Left lung (tissue), 10 donors: ENCODE data around the gene SPTY2D1. TPM values are rescaled to one million over a fixed set of nuclear protein-coding genes. Genes with fewer than 3 reads are reported as not detected.

ENCODE experiments used
- ATAC-seq: fragments of 200-7000 bp; cut with Tn5 transposase; one replicate; pipeline ENCODE4 v1.9.1; 2020; ENCODE audit warnings: moderate library complexity
- DNase-seq, 4 donors: peaks; one replicate each; pipeline ENCODE4 v3.0.0-alpha.2; 2013 to 2020
- H3K27ac ChIP-seq, 2 donors: fragments of 200-600 bp; sonication (generic) in 1 of 2; one replicate each; pipeline versions ENCODE4 v1.5.0 to v1.8.0; 2020 to 2021
- H3K27me3 ChIP-seq, 2 donors: fragments of 200-600 bp; sonication (generic) in 1 of 2; one replicate each; pipeline versions ENCODE4 v1.5.0 to v1.8.0; 2020 to 2021
- H3K36me3 ChIP-seq, 2 donors: fragments of 200-600 bp; sonication (generic) in 1 of 2; one replicate each; pipeline versions ENCODE4 v1.5.0 to v1.8.0; 2020 to 2021
- H3K4me1 ChIP-seq, 2 donors: fragments of 200-600 bp; one replicate each; pipeline ENCODE4 v1.8.0; 2021
- H3K4me3 ChIP-seq, 2 donors: fragments of 200-600 bp; sonication (generic) in 1 of 2; one replicate each; pipeline versions ENCODE4 v1.5.0 to v1.8.0; 2020 to 2021; ENCODE audit warnings: mild to moderate bottlenecking in 1 of 2
- H3K9me3 ChIP-seq, 2 donors: fragments of 200-600 bp; sonication (generic) in 1 of 2; one replicate each; pipeline versions ENCODE4 v1.5.0 to v1.8.0; 2020 to 2021
- CTCF ChIP-seq, 2 donors: fragments of 200-600 bp; sonication (generic) in 1 of 2; IDR thresholded peaks; one replicate each; pipeline versions ENCODE4 v1.5.0 to v1.8.0; 2021; ENCODE audit warnings: antibody characterized with exemption in 2 of 2
- intact Hi-C, 2 donors: fragments of 100-400 bp; cut with DNase I; formaldehyde crosslinking; loops; one replicate each; pipeline versions ENCODE4 v1.11.2 to v1.14.2; 2022
- polyA plus RNA-seq, 6 donors: library from polyadenylated mRNA; unstranded; fragments of 120-200 nt; gene quantifications; one replicate each; pipeline ENCODE4 v1.2.1, GENCODE V29; 2013; ENCODE audit not compliant: insufficient read length in 6 of 6
- total RNA-seq, 2 donors: library from RNA; stranded (reverse); fragmentation: NEBNext Ultra II Directional; extraction: Animal tissue kit (Norgen Biotek cat#: 25700); gene quantifications; one replicate each; pipeline ENCODE4 v1.2.1, GENCODE V29; 2021
- donor health status: DM: no; HTN: yes; CAD: no.
- donor health status: DM: no; HTN: no; CAD: no.

The SPTY2D1 gene
- total and polyA plus RNA-seq, 8 donors = 18.0 to 26.6 (median 21.6) TPM

- TF ChIP-seq CTCF (IDR thresholded peaks at IDR 0.05) = no peak
- H3K4me1 ChIP-seq = peaks cover 12 to 20% of the 10 kb centered on the region in 2 donors
- intact Hi-C loops = no loop called here
- peaks cover 0 to 4% of the 10 kb centered on the region in 2 donors for H3K27me3 ChIP-seq
- H3K9me3 ChIP-seq = no peaks in the 10 kb centered on the region
- peak overlapping the region; percentile 61 to 79 for H3K4me3 ChIP-seq
- no peaks in the 10 kb centered on the region for H3K36me3 ChIP-seq
- DNase-seq (no peak), ATAC-seq (no peak)
- H3K27ac ChIP-seq = no peak overlapping the region
Measured at GRCh38 chr11:18632841-18633240, 1.3 kb downstream of the SPTY2D1 start.

GRCh38 chr11:18624161-18624560 lies 10.0 kb downstream of the SPTY2D1 start:
- intact Hi-C loops = no loop called here
- DNase-seq = no peak
- H3K27ac ChIP-seq = no peak overlapping the region
- H3K9me3 ChIP-seq = peaks cover 0 to 2% of the 10 kb centered on the region in 2 donors
- no peak for TF ChIP-seq CTCF (IDR thresholded peaks at IDR 0.05)
- H3K4me3 ChIP-seq = no peak overlapping the region
- H3K36me3 ChIP-seq = no peaks in the 10 kb centered on the region
- H3K27me3 ChIP-seq = no peaks in the 10 kb centered on the region
- peaks cover 0 to 8% of the 10 kb centered on the region in 2 donors for H3K4me1 ChIP-seq
- ATAC-seq = no peak

- Histone ChIP-seq H3K9me3 (peaks cover 0 to 2% of the 10 kb centered on the region in 2 donors), H3K27ac (no peak overlapping the region), H3K36me3 (no peaks in the 10 kb centered on the region), H3K4me1 (peaks cover 4 to 12% of the 10 kb centered on the region in 2 donors), H3K4me3 (no peak overlapping the region), H3K27me3 (no peaks in the 10 kb centered on the region)
- intact Hi-C loops = no loop called here
- no peak for TF ChIP-seq CTCF (IDR thresholded peaks at IDR 0.05)
- no peak for ATAC-seq
- no peak for DNase-seq
Measured at GRCh38 chr11:18623707-18624106, 10.4 kb downstream of the SPTY2D1 start.

- TF ChIP-seq CTCF (IDR thresholded peaks at IDR 0.05) = no peak
- no peaks in the 10 kb centered on the region for H3K27me3 ChIP-seq
- intact Hi-C loops = no loop called here
- no peaks in the 10 kb centered on the region for H3K9me3 ChIP-seq
- peak overlapping the region; percentile 24 to 45 for H3K27ac ChIP-seq
- peak; percentile 54 for ATAC-seq
- peaks cover 0 to 25% of the 10 kb centered on the region in 2 donors for H3K36me3 ChIP-seq
- no peak overlapping the region for H3K4me3 ChIP-seq
- H3K4me1 ChIP-seq = peaks cover 14 to 33% of the 10 kb centered on the region in 2 donors
- peak in 2 of 4 donors; percentile 63 to 71 for DNase-seq
Measured at GRCh38 chr11:18618342-18619025, 15.7 kb downstream of the SPTY2D1 start.

- H3K27ac ChIP-seq = peak overlapping the region; percentile 24 to 45
- peak; percentile 51 for ATAC-seq
- H3K27me3 ChIP-seq = no peaks in the 10 kb centered on the region
- no peak for DNase-seq
- H3K4me3 ChIP-seq = no peak overlapping the region
- intact Hi-C loops = no loop called here
- TF ChIP-seq CTCF (IDR thresholded peaks at IDR 0.05) = no peak
- H3K9me3 ChIP-seq = no peaks in the 10 kb centered on the region
- peaks cover 14 to 33% of the 10 kb centered on the region in 2 donors for H3K4me1 ChIP-seq
- peaks cover 0 to 28% of the 10 kb centered on the region in 2 donors for H3K36me3 ChIP-seq
Measured at GRCh38 chr11:18617688-18618341, 16.3 kb downstream of the SPTY2D1 start.
